OCI-LY3 (cell line): ENCODE measurements around the gene DISP3.

Source experiments
- EZH2phosphoT487 ChIP-seq: fragments of 200-600 bp; shearing (Covaris generic); IDR thresholded peaks from 2 replicates; pipeline ENCODE4 v1.6.1; 2018; ENCODE audit warnings: antibody characterized with exemption, mixed run types, low read depth
- TF ChIP-seq, protein P1 (sequence below): fragments of 200-600, 300-600 bp; sonication (generic); IDR thresholded peaks from 2 replicates; pipeline ENCODE4 v1.5.1; 2014; ENCODE audit warnings: antibody characterized with exemption, low read length, low read depth

DNA sequence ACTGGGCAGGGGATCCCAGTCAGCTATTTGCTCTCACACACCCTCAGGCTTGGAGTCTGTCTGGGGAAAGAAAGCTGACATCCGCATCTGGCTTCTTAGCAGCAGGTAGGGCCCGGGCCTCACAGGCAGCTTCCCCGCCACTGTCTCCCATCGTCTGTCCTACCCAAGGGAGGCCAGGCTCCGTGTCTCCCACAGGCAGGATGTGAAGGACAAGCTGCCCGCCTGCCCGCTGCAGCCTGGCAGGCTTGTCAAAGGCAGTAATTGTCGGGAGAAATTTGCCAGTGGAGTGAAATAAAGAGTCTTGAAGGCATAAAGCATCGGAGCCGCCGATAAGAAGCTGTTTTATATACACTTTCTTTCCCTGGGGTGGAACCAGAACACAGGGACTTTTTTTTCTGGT lies 44.0 kb upstream of the DISP3 start:
- TF ChIP-seq, protein P1, sequence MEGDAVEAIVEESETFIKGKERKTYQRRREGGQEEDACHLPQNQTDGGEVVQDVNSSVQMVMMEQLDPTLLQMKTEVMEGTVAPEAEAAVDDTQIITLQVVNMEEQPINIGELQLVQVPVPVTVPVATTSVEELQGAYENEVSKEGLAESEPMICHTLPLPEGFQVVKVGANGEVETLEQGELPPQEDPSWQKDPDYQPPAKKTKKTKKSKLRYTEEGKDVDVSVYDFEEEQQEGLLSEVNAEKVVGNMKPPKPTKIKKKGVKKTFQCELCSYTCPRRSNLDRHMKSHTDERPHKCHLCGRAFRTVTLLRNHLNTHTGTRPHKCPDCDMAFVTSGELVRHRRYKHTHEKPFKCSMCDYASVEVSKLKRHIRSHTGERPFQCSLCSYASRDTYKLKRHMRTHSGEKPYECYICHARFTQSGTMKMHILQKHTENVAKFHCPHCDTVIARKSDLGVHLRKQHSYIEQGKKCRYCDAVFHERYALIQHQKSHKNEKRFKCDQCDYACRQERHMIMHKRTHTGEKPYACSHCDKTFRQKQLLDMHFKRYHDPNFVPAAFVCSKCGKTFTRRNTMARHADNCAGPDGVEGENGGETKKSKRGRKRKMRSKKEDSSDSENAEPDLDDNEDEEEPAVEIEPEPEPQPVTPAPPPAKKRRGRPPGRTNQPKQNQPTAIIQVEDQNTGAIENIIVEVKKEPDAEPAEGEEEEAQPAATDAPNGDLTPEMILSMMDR: no peak
- TF ChIP-seq EZH2phosphoT487: no peak
